Measurements from ENCODE around the gene PTPRB.

DNA sequence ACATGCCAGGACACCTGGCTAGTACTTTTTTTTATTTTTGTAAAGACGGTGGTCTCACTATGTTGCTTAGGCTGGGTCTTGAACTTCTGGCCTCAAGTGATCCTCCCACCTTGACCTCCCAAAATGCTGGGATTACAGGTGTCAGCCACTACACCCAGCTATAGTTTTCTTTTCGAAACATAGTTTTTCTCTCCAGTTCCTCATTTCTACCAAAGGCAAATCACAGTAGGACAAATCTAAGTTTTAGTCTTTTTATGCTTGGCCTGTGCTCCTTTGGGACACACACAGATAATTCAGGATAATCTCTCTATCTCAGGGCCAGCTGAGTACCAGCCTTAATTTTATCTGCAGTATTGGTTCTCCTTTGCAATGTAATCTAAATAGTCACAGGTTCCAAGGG, 170.5 kb downstream of the PTPRB start:
- TF ChIP-seq, protein P1, sequence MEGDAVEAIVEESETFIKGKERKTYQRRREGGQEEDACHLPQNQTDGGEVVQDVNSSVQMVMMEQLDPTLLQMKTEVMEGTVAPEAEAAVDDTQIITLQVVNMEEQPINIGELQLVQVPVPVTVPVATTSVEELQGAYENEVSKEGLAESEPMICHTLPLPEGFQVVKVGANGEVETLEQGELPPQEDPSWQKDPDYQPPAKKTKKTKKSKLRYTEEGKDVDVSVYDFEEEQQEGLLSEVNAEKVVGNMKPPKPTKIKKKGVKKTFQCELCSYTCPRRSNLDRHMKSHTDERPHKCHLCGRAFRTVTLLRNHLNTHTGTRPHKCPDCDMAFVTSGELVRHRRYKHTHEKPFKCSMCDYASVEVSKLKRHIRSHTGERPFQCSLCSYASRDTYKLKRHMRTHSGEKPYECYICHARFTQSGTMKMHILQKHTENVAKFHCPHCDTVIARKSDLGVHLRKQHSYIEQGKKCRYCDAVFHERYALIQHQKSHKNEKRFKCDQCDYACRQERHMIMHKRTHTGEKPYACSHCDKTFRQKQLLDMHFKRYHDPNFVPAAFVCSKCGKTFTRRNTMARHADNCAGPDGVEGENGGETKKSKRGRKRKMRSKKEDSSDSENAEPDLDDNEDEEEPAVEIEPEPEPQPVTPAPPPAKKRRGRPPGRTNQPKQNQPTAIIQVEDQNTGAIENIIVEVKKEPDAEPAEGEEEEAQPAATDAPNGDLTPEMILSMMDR (IDR thresholded peaks at IDR 0.05), result no peak
- no peak for TF ChIP-seq POLR2A (IDR thresholded peaks at IDR 0.05)
